HG03439 (cell line): ENCODE measurements around the gene IL4R.
"Not testable (repeated sequence)": the region's sequence is repeated elsewhere in the genome, so short reads cannot be mapped to it uniquely, and the experiment has no call there.

Experiments used
- ATAC-seq: cut with Tn5 transposase; IDR thresholded peaks from one replicate; pipeline ENCODE4 v1.9.1; 2021; ENCODE audit warnings: mild to moderate bottlenecking, moderate library complexity; ENCODE audit not compliant: unreplicated experiment

Gene IL4R

DNA sequence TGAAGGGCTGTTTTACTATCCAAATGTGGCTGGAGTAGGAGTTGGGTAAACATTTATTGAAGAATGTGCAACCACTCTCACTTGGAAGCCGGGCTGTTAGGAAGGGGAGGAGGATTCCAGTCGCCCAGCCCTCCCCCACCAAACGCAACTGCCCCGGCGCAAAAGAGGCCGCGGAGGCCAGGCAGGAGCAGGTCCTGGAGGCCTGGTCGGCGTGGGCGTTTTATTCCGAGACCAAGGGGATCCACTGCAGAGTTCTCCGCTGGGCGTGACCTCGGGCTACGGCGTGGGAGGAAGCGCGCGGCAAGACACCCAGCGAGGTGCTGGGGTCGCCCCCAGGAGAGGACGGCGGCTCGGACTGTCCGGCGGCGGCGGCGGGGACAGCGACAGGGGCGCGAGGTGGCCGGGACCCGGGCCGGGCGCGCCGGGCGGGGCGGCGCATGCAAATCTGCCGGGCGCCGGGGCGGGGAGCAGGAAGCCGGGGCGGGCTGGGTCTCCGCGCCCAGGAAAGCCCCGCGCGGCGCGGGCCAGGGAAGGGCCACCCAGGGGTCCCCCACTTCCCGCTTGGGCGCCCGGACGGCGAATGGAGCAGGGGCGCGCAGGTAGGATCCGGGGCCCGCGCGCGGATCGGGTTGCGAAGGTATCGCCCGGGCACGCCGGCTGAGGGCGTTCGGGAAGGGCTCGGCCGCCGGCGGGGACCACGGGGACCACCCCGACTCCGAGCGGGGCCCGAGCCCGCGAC, at the start of gene IL4R:
Gene IL4R, plus strand, starts transcription at position 553 of the 739 bp plus-strand sequence. CDS start 26,230 bp downstream, outside the sequence.
- ATAC-seq, result peak; percentile 40

DNA sequence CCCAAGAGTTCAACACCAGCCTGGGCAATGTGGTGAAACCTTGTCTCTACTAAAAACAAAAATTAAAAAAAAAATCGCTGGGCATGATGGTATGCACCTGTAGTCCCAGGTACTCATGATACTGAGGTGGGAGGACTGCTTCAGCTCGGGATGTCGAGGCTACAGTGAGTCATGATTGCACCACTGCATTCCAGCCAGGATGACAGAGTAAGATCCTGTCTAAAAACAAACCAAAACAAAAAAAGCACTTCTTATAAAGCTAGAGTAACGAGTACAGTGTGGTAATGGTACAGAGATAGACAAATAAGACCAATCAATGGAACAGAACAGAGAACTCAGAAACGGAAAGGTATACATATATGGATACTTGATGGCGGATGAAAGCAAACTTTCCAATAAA, 49.6 kb upstream of the IL4R start:
- no peak for ATAC-seq

DNA sequence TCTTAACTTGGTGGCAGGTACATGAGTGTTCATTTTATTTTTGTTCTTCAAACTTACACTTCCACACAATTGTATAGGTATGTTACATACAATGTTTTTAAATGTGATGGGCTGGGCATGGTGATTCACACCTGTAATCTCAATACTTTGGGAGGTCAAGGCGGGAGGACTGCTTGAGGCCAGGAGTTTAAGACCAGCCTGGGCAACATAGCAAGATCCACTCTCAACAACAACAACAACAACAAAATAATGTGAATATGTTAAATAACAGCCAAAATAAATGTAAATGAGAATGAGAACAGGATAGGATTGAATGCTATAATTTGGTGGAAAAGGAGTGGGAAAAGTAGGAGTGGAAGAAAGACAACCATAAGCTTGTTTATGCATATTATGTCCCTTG, 47.8 kb upstream of the IL4R start:
- no peak for ATAC-seq

DNA sequence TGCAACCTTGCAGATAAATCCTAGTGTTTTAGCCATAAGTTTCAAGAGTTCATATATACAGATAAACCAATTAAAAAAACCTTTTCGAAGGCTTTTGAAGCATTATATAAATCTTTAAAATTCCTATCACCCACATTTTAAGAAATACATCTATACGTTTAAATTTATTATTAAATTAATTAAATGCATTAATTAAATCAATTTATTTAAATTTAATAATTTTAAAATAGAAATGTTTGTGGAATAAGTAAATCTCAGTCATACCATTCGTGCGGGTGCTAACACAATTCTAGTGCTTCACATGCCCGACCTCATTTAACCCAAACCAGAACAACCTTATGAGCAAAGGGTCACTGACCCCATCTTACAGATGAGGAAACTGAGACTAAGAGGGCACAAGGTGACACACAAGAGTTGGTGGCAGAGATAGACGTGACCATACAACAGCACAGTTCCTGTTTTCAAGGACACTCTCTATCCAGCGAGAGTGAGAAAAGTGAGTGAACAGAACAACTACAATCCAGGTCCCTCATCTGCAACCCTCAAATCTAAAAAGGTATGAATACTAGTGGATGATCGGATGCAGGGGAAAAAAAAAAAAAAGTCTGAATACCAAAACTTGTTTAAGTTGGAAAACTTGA, 46.6 kb upstream of the IL4R start:
- ATAC-seq, result no peak

DNA sequence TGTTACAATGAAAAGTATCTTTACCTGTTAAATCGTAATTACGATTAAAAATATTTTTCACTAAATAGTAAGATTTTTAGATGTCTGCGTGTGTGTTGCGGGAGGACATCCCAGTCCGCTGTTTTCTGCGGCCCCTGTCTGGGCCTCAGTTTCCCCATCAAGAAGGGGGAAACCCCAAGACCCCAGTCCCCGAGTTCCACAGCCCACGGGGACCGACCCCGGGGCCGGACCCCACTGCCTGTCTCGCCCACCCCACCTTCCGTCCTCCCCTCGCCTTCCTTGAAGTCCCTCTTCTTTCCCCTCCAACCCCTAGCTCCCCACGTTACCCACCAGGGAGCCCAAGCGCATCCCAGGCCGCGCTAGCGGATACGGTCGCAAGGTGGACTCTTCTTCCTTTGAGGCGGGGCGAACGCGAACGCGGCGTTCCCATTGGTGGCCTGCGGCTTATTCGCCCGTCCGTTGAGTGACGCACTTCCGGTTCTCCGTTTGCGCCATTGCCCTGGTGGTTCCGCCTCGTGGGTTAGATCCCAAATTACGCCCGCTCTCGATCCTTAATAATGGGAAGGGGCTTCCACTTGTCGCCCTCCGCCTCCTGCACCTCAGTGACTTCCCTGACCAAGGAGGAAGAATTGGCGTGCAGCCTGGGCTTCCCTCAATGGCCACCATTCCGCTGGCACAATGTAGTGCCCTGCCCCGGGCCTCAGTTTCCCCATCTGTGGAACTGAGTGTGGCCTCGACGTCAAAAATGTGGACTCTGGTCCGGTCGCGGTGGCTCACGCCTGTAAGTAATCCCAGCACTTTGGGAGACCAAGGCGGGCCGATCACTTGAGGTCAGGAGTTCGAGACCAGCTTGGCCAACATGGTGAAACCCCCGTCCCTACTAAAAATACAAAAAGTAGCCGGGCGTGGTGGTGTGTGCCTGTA, 45.1 kb upstream of the IL4R start, which contains the start of gene NSMCE1:
Gene NSMCE1, minus strand, starts transcription at position 397 of the 924 bp plus-strand sequence. CDS start 11,202 bp downstream, outside the sequence.
- ATAC-seq, result peak; percentile 86

DNA sequence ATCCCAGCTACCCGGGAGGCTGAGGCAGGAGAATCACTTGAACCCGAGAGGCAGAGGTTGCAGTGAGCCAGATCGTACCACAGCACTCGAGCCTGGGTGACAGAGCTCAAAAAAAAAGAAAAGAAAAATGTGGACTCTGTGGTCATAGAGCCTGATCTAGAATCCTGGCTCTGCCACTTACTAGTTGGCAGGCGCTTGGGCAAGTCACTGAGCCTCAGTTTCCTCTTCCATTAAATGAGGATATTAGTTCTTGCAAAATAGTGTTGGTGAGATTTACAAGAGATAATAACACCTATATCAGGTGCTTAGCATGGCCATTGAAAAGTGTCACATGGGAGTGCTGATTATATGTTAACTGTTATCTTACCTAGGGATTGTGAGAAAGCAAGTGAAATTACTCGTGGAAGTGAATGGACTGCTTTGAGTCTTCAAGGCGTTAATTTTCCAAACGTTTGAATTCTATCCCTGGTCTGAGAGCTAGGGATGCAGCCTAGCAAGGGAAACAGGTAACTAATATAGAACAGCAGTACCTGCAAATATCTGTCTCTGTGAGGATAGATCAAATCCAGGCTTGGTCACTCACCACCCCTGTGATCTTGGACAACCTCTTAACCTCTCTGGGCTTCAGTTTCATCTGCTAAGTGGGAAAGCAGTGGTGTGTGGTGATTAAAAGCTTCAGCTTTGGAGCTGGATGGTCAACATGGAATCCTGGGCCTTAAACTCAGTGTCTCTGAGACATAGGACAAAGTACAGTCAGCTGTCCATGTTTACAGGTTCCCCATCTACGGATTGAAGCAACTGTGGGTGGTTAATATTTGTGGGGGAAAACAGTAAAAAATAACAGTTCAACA, 44.2 kb upstream of the IL4R start:
- no peak for ATAC-seq

DNA sequence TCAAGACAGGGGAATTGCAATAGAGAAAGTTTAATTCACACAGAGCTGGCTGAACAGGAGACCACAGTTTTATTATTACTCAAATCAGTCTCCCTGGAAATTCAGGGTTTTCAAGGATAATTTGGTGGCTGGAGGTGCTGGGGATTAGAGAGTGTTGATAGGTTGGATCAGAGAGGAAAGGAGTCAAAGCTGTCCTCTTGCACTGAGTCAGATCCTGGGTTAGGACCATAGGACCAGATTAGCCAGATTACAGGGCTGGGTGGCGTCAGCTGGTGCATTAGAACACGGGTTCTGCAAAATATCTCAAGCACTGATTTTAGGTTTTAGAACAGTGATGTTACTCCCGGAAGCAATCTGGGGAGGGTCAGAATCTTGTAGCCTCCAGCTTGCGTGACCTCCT, 43.4 kb upstream of the IL4R start:
- no peak for ATAC-seq

DNA sequence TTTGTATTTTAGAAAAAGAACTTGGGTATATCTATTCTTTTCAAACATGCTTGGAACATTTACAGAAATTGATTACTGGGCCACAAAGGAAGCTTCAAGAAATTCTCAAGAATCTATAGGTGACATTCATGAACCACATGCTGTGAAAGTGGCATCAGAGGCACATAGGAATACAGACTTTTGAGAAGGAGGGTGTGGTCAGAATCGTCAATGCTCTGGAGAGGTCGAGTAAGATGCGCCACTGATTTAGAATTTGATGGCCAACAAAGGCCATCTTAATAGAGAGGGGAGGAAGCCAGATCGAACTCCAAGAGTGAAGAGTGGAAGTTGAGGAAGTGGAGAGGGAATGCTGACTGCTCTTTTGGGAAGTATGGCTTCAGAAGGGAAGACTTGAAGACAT, 41.7 kb upstream of the IL4R start:
- ATAC-seq, result no peak

DNA sequence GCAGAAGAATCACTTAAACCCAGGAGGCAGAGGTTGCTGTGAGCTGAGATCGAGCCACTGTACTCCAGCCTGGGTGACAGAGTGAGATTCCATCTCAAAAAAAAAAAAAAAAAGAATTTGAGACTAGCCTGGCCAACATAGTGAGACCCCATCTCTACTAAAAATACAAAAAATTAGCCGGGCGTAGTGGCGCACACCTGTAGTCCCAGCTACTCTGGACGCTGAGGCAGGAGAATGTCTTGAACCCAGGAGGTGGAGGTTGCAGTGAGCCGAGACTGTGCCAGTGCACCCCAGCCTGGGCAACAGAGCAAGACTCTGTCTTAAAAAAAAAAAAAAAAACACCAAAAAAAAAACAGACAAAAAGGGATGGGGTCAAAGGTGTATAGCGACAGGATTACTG, 41.1 kb upstream of the IL4R start:
- not testable (repeated sequence) for ATAC-seq

DNA sequence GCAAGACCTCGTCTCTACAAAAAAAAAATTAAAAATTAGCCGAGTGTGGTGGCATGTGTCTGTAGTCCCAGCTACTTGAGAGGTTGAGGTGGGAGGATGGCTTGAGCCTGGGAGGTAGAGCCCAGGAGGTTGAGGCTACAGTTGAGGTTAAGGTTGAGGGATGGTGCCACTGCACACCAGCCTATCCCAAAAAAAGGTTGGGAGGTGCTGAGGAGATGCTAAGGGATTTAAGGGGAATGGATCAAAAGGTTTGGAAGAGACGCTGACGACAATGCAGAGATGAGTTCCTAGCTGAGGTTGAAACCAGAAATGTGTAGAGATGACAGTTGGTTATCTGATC, 40.5 kb upstream of the IL4R start:
- ATAC-seq, result no peak

DNA sequence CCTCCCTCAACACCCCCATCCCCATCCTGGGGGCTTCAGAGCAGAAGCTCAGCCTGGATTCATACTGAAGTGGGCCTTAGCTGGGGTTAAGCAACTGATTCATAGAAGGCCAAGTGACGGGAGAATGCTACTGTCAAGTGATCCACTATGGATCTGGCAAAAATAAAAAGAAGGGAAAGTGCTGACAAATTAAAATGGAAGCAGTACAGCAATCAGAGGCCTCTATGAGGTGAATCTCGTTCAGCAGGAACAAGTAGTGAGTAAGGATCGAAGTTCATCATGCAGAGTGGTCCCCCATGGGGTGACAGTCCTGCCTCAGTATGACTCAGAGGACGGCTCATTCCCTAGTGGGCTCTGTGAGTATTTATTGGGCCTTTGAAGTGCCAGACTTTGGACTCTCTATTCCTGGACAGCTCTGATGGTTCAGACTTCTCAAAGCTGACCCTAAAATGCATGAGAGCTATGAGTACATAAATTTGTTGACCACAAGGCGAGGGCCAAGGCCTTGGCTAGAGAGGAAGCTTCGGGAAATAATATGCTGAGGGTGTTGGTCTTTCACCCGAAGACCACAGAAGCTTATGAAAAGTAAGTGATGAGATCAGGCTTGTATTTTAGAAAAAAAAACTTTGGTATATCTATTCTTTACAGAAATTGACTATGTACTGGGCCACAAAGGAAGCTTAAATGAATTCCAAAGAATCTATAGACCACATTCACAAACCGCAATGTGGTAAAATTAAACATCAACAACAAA, 39.9 kb upstream of the IL4R start:
- no peak for ATAC-seq

DNA sequence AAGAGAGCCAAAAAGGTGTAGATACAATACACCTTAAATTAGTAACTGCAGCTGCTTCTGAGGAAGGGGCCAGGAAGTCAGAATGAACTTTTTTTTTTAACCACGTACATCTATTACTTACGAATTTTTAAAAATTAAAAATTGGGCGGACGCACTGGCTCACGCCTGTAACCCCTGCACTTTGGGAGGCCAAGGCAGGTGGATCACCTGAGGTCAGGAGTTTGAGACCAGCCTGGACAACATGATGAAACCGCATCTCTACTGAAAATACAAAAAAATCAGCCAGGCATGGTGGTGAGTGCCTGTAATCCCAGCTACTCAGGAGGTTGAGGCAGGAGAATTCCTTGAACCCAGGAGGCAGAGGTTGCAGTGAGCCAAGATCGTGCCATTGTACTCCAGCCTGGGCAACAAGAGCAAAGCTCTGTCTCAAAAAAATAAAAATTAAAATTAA, 39.3 kb upstream of the IL4R start:
- ATAC-seq, result not testable (repeated sequence)

DNA sequence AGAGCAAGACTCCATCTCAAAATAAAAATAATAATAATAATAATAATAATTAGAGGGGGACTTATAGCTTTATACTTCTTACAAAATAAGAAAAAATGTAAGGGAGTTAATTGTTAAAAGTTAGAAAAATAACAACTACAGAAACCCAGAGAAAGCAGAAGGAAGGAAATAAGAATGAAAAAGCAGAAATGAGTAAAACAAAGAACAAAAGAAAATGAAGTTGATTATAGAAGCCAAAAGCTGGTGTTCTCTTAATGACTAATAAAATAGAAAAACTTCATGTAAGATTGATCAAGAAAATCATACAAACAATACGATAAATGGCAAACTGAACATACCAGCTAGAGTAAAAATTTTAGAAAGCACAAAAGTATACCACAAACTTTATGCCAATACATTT, 38.4 kb upstream of the IL4R start:
- ATAC-seq, result no peak

DNA sequence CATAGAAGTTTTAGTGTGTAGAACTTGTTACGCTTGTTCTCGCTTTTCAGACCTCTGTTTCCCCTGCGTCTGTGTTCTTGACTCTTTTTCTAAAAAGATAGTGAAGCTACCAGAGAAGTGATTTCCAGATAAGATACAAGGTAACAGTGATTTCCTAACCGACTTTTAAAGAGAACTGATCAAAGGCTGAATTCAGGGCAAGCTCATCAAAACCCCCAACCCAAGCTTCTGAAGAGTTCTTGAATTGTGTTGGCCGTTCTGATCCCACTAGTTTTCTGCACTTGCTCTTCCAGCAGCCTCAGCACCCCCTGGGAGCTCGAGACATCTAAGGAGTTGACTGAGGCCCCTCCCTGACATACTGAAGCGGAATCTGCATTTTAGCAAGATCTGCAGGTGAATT, 32.5 kb upstream of the IL4R start:
- no peak for ATAC-seq

DNA sequence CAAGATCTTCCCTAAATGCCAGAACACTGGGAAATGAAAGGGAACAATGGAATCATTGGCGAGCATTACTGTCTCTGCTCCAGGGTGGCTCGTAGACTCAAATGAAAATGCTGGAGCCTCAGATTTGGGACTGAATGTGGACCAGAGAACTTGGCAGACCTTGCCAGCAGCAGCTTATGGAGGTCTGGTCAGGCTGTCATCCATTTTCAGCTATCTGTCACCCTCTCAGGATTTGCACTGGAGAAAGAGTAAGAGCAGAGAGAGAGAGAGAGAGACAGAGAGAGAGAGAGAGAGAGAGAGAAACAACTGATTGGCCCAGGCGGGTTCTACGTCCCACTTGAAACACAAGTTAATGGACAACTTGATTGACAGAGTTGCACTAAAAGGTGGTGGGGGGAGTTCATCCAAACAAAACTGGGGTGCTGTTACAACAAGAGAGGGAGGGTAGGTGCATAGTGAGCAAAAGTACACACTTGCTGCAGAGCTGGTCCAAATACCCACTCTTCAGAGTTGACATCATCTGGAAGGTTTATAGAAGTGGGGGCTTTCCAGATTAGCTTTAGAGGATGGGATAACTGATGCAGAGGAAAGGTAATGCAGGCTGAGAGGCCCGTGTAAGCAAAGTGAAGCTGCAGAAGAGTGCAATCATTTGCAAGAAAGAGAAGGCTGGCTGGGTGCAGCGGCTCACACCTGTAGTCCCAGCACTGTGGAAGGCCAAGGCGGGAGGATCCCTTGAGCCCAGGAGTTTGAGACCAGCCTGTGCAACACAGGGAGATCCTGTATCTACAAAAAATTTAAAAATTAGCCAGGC, 28.7 kb upstream of the IL4R start:
- no peak for ATAC-seq

DNA sequence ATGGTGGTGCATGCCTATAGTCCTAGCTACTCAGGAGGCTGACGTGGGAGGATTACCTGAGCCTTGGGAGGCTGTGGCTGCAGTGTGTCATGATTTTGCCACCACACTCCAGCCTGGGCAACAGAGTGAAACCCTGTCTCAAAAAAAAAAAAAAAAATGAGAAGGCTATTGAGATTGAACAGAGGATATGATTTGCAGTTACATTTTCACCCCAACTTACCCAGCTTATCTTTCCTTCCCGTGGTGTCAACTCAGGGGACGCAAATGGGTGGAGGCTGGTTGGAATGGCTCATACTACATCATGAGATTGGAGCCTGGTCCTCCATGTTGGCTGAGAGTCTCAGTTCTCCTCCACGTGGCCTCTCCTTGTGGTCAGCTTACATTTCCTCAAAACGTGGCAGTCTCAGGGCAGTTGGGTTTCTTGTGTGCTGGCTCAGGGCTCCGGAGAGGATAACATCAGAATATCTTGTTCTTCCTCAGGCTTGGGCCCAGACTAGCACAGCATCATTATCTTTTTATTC, 28.0 kb upstream of the IL4R start:
- ATAC-seq, result no peak

DNA sequence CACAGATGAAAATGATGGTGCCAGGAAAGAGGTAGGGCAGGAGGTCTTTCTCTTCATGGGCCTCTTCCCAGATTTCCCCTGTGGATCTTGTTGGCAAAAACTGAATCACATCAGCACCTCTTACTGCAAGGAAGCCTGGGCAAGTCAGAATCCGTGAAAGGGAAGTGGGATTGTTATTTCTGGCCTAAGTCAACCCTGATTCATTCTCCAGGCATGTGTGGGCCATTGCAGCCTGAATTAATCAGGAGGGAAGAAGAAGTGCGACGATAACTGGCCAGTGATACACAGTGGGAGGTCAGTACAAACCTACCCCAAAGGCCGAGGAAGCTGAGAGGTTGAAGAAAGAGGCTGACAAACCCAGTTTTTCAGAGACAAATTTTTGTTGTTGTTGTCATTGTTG, 27.3 kb upstream of the IL4R start:
- no peak for ATAC-seq

DNA sequence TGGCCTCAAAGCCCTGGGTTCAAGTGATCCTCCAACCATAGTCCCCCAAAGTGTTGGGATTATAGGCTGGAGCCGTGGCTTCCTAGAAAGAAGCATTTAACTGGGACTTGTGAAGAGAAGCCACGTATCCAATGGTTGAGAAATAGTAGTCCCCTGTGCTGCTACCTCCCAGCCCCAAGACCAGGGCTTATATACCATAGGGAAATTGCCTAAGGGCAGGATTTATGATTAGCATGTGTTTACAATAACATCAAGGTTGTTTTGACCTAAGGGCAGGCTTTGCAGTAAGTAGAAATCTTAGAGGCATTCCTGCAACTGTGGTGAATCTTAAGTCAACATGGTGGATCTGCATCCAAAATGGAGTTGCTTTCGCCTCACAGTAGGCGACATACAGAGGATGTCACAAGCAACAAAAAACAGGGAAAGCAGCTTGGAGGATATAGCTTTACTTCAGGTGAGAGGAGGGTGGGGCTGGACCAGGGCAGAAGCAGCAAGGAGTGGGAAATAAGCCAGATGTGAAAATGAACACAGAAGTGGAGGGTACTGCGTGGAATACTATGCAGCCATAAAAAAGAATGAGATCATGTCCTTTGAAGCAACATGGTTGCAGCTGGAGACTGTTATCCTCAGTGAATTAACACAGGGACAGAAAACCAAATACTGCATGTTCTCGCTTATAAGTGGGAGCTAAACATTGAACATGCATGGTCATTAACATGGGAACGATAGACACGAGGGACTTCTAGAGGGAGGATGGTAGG, 26.5 kb upstream of the IL4R start:
- no peak for ATAC-seq
